Placental epithelial cell (primary cell): ENCODE measurements around the gene MRPL12. TPM values are rescaled to one million over a fixed set of nuclear protein-coding genes. Genes with fewer than 3 reads are reported as not detected.

Source experiments
- small RNA-seq: library from RNA; depleted of rRNA; stranded (forward); fragments of <200 nt; gene quantifications from one replicate; pipeline ENCODE3, GENCODE V24; 2012
- total RNA-seq: library from RNA; depleted of rRNA; stranded (reverse); fragments of >200 nt; gene quantifications from 2 replicates; pipeline ENCODE4 v1.2.3, GENCODE V29; 2012

MRPL12 gene
- total RNA-seq, result 4.7 and 11.4 TPM in 2 replicates

DNA sequence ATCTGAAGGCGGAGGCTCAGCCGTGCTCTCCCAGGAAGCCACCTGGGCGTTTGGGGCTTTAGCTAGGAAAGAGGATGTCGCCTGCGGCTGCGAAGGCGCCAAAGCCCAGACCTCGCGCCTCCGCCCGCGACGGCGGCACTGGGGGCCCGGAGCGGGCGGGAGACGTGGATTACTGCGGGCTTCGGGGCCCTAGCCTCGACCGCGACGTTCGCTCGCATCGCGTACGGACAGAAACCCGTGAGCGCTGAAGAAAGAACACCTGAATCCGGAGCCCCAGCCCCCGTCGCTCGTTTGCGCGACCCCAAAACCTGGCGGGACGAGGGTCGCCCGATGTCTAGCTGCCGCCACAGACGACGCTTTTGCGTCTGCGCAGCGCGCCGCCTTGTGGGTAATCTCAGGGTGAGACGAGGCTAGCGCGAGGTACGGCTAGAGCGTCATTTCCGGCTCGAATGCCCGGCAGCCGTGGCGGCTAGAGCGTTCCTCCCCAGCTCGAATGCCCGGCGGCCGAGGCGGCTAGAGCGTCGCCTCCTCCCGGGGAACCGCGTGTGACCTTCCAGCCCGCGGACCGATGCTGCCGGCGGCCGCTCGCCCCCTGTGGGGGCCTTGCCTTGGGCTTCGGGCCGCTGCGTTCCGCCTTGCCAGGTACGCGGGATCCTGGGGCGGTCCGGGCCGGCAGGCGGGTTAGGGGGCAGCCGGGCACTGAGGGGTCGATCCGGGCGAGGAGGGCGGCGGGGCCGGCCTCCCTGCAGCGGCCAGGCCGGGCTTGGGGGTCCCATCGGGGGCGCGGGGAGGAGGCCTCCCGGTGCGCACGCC, at the start of gene MRPL12:
TSS of gene MRPL12 (plus strand) at position 434 of the 813 bp plus-strand sequence. CDS start at position 569, 135 bp downstream.

DNA sequence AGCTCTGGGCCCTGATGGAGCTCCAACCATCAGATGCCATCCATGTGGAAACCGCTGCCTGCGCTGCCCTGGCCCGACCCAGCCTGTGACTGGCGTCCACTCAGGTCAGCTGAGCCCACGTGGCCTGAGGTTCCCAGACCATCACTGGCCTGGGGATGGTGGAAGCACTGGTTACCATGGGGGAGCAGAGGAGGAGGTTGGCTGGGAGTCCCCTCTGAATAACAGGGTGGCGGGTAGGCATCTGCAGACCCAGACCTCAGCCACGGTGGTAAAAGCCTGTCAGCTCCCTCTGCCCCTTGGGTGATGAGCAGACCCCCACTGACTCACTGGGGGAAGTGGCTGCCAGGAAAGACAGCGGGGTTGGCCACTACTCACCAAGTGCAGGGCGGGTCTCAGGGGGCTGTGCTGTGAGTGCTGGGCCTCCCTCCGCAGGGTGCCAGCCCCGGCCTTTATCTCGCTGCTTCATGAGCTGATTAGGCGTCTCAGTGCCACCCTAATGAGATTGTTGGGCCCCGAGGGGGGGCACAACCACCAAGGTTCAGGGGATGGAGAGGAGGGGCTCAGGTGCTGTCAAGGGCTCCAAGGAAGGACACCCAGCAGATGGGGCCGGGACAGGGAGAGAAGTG, 46.9 kb upstream of the MRPL12 start, which contains the start of gene PDE6G:
TSS of gene PDE6G (minus strand) at position 425 of the 626 bp plus-strand sequence. CDS start 3,237 bp downstream, outside the sequence.

GRCh38 chr17:81666342-81667191, 36.6 kb upstream of the MRPL12 start, which contains the start of the genes CCDC137 and OXLD1:
CCDC137 (plus strand) TSS chr17:81666737; CDS start chr17:81666767, 30 bp downstream.
OXLD1 (minus strand) TSS chr17:81666605; CDS start chr17:81666577, 28 bp downstream.

DNA sequence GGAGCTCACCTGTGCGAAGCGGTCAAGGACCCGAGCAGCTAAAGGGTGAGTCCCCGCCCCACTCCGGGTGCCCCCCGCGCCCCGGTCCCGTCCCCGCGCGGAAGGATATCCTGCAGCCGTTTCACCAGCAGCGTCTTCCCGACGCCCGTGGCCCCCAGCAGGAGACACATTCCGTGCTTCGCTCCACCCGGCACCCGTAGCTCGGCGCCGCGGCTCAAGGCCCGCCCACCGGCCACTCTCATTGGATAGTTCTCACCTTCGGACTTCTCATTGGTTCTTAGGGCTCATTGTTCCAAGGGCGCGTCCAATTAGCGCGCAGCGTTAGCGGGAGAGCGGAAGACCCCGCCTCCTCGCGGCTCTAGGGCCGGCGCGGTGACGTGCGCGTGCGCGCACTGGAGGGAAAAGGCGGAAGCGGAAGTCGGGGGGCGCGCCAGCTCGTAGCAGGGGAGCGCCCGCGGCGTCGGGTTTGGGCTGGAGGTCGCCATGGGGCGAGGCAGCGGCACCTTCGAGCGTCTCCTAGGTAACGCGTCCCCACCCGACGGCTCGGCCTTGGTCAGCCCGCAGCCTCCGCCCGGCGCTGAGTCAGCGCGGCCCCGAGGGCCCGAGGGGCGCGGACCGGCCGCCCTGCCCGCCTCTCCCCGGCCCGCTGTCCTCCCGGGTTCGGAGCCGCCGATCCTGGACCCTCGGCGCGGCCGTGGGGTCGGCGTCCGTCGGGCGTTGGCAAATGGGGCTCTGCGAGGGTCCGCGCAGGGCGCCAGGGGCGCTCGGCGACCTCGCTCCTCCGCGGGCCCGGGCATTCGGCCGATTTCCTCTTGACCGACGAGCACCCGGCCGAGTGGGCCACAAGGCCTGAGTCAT, 19.4 kb upstream of the MRPL12 start, which contains the start of the genes ARL16 and HGS:
TSS of gene ARL16 (minus strand) at position 214 of the 858 bp plus-strand sequence. CDS start at position 170, 44 bp downstream.
TSS of gene HGS (plus strand) at position 428 of the 858 bp plus-strand sequence. CDS start at position 484, 56 bp downstream.

DNA sequence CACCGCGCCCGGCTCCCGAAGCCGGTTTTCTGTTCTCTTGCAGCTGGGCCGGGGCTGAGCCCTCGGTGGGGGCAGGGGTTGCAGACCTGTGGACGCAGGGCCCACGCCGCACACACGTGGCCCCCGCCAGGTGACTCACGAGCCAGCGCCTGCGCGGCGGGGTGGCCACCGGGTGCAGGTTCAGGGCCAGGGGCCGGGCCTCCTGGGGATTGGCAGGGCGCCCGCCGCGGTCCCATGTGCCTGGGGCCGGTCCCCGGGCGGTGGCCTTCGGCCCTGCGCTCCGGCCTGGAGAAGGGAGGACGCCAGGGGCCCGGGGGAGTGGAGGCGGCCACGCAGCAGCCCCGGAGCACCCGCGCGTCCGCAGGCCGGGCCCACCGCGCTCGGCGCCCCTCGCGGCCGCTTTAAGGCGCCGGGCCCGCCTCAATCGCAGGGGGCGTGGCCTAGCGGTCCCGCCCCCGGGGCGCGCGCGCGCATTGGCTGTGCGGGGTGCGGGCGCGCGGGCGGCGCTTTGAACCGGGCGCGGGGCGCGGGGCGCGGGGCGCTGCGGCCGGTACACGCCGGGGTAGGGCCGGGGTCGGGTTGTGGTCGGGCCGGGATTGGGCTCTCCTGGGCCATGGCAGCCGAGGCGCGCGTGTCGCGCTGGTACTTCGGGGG, 8.8 kb downstream of the MRPL12 start, which contains the start of gene SLC25A10:
TSS of gene SLC25A10 (plus strand) at position 471 of the 654 bp plus-strand sequence. CDS start at position 614, 143 bp downstream.

Small RNA genes within 50 kb of the gene (small RNA-seq; reads per million reads assigned to genes)
- gene MIR6786, result not detected

Other genes with a start within 250 kb of the MRPL12 start
- 3,259 and 11,087 TPM in 2 replicates for gene ACTG1, start 190.6 kb upstream of the MRPL12 start, total RNA-seq
- gene FSCN2, start 175.0 kb upstream of the MRPL12 start, total RNA-seq, result 1.1 and 3.5 TPM in 2 replicates
- 36.1 and 44.8 TPM in 2 replicates for gene FAAP100, start 151.0 kb upstream of the MRPL12 start, total RNA-seq
- 59.7 and 70.8 TPM in 2 replicates for gene NPLOC4, start 66.3 kb upstream of the MRPL12 start, total RNA-seq
- gene TSPAN10, start 66.2 kb upstream of the MRPL12 start, total RNA-seq, result 2.0 and 3.9 TPM in 2 replicates
- 0.43 TPM in 1 of 2 replicates, not detected in the other for gene PDE6G, start 46.8 kb upstream of the MRPL12 start, total RNA-seq
- gene OXLD1, start 36.8 kb upstream of the MRPL12 start, total RNA-seq, result 31.8 and 32.1 TPM in 2 replicates
- 3.7 and 6.3 TPM in 2 replicates for gene CCDC137, start 36.6 kb upstream of the MRPL12 start, total RNA-seq
- 21.2 and 24.9 TPM in 2 replicates for gene ARL16, start 19.6 kb upstream of the MRPL12 start, total RNA-seq
- 86.4 and 103 TPM in 2 replicates for gene HGS, start 19.4 kb upstream of the MRPL12 start, total RNA-seq
- gene SLC25A10, start 8.9 kb downstream of the MRPL12 start, total RNA-seq, result 9.4 and 19.5 TPM in 2 replicates
- not detected in 2 replicates for gene GCGR, start 100.8 kb downstream of the MRPL12 start, total RNA-seq
- gene MCRIP1, start 129.9 kb downstream of the MRPL12 start, total RNA-seq, result 66.7 and 93.8 TPM in 2 replicates
- gene PPP1R27, start 131.7 kb downstream of the MRPL12 start, total RNA-seq, result not detected in 2 replicates
- 1,203 and 2,037 TPM in 2 replicates for gene P4HB, start 157.2 kb downstream of the MRPL12 start, total RNA-seq
- 82.1 and 158 TPM in 2 replicates for gene ARHGDIA, start 168.0 kb downstream of the MRPL12 start, total RNA-seq
- gene ALYREF, start 188.2 kb downstream of the MRPL12 start, total RNA-seq, result 87.2 and 113 TPM in 2 replicates
- 128 and 147 TPM in 2 replicates for gene ANAPC11, start 188.4 kb downstream of the MRPL12 start, total RNA-seq
- 0.33 and 0.39 TPM in 2 replicates for gene NPB, start 198.9 kb downstream of the MRPL12 start, total RNA-seq
- 22.0 and 51.3 TPM in 2 replicates for gene PCYT2, start 208.0 kb downstream of the MRPL12 start, total RNA-seq
- 27.1 and 38.8 TPM in 2 replicates for gene SIRT7, start 214.8 kb downstream of the MRPL12 start, total RNA-seq
- gene MAFG, start 224.4 kb downstream of the MRPL12 start, total RNA-seq, result 5.9 and 11.4 TPM in 2 replicates
- gene PYCR1, start 233.9 kb downstream of the MRPL12 start, total RNA-seq, result 99.3 and 195 TPM in 2 replicates
- not detected in 2 replicates for gene MYADML2, start 243.9 kb downstream of the MRPL12 start, total RNA-seq